GM08714 (cell line): Measurements from ENCODE around the gene FHIT.

ENCODE experiments used
- H3K4me3 ChIP-seq: fragments of 200-500 bp; sonication (Bioruptor generic); 2 replicates; pipeline ENCODE4 v1.5.1; 2014; ENCODE audit warnings: mild to moderate bottlenecking, low read length, inconsistent platforms
- ZNF274 ChIP-seq: IDR thresholded peaks from 2 replicates; pipeline ENCODE4 v1.6.1; 2012; ENCODE audit warnings: mild to moderate bottlenecking, low read depth, low read length

The FHIT gene

GRCh38 chr3:60238550-60238949 lies 1012.7 kb downstream of the FHIT start:
- TF ChIP-seq ZNF274, result no peak
- H3K4me3 ChIP-seq, result no peak overlapping the region

DNA sequence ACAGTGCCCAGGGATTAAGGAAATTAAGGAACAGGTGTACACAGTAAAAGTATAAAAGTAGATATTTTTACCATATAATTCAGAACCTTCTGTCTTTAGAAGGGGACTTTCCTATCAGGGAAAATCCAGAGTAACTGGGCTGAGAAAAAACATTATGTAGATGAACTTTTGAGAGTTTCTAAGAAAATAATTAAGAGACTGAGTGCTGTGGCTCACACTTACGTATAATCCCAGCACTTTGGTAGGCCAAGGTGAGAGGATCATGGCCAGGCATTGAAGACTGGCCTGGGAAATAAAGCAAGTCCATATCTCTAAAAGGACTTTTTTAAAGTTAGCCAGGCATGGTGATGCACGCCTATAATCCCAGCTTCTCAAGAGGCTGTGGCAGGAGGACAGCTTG lies 1021.8 kb downstream of the FHIT start:
- no peak for TF ChIP-seq ZNF274
- H3K4me3 ChIP-seq, result no peak overlapping the region

DNA sequence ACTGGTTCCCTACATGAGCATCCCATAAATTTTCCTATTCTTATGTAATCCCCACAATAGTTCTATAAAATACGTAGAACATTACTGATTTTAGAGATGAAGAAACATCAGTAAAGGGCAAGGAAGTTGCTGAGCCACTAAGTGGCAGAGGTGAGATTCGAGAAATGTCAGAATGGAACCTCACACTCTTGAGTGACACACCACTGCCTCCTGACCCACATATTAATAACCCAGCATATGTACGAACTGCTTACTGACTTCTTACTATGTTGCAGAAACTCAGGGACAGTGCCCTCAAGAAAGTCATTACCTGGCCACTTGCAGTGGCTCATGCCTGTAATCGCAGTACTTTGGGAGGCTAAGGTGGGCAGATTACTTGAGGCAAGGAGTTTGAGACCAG lies 1022.4 kb downstream of the FHIT start:
- no peak for TF ChIP-seq ZNF274
- H3K4me3 ChIP-seq, result no peak overlapping the region

- no peak overlapping the region for H3K4me3 ChIP-seq
- no peak for TF ChIP-seq ZNF274
Measured at GRCh38 chr3:60226912-60227311, 1024.3 kb downstream of the FHIT start.

- TF ChIP-seq ZNF274, result no peak
Measured at GRCh38 chr3:60225848-60226247, 1025.4 kb downstream of the FHIT start.

DNA sequence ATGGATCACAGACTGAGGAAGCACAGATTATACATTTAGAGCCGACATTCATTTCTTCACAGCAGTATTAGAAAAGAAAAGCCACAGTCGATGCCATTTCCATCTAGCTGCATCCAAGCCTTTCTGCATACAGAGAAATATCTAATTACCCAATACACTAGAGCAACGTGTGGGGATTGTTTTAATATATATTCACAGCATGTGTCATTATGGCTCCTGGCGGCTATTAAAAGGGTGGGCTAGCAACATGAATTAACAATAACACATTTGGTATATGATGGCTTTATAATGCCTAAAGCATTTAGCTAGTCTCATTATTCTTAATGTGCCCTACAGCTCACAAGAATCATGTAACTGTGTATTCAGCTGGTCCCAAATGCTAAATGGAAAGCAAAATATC lies 1030.5 kb downstream of the FHIT start:
- H3K4me3 ChIP-seq, result no peak overlapping the region
- TF ChIP-seq ZNF274, result no peak

More at GRCh38 chr3:60225848-60226247, 1025.4 kb downstream of the FHIT start:
- H3K4me3 ChIP-seq, result no peak overlapping the region

- no peak overlapping the region for H3K4me3 ChIP-seq
- no peak for TF ChIP-seq ZNF274
Measured at GRCh38 chr3:60219501-60219900, 1031.8 kb downstream of the FHIT start.

- no peak for TF ChIP-seq ZNF274
- H3K4me3 ChIP-seq, result no peak overlapping the region
Measured at GRCh38 chr3:60217156-60217911, 1033.9 kb downstream of the FHIT start.

- no peak overlapping the region for H3K4me3 ChIP-seq
- TF ChIP-seq ZNF274, result no peak
Measured at GRCh38 chr3:60216462-60217075, 1034.7 kb downstream of the FHIT start.

DNA sequence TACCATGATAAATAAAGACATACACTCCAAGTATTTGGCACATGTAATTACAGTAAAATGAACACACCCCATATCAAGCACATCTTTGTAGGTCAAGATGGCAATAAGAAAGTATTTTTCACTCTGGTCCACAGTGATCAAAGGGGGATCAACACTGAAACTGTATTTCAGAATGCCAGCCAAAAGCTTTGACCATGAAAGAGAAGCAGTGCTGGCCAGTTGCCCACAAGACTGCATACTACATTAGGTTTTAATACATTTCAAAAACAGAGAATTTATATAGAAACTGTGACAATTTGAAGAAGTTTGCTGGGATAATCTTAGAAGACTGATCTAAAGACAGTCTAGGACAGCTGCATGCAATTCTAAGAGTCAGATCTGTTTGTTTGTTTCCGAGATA lies 1035.3 kb downstream of the FHIT start:
- H3K4me3 ChIP-seq, result no peak overlapping the region
- TF ChIP-seq ZNF274, result no peak

GRCh38 chr3:60207905-60208304 lies 1043.3 kb downstream of the FHIT start:
- TF ChIP-seq ZNF274, result no peak
- no peak overlapping the region for H3K4me3 ChIP-seq

GRCh38 chr3:60206206-60206605 lies 1045.0 kb downstream of the FHIT start:
- TF ChIP-seq ZNF274, result no peak
- H3K4me3 ChIP-seq, result no peak overlapping the region

DNA sequence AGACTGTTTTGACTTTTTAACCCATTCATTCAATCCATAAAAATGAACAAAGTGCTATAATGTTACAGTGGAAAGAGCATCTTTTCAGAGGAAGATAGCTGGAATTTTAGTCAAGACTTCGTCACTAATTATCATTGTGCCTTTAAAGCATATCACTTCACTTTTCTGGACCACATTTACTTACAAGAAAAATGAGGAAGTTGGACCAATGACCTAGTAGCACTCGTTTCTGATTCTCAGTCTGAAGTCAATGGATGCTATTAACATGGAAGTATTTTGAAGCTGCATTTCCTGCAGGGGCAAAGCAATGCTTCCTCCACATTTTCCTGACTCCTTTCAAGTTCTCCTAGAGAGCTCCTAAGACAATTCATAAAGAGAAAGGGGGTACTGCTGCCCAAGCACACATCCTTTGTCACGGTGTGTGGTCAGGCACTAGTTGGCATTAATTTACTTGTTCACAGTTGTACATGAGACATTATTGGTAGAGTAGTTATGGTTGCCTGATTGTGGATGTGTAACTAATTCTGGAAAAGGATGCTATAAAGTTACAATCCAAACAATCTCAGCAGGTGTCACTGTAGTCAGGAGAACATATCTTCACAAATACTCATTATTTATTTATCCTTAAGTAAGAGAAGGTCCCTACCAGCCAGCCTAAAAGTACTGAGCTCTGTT lies 1049.1 kb downstream of the FHIT start:
- no peak overlapping the region for H3K4me3 ChIP-seq
- no peak for TF ChIP-seq ZNF274

GRCh38 chr3:60199306-60199705 lies 1051.9 kb downstream of the FHIT start:
- H3K4me3 ChIP-seq, result no peak overlapping the region
- no peak for TF ChIP-seq ZNF274

DNA sequence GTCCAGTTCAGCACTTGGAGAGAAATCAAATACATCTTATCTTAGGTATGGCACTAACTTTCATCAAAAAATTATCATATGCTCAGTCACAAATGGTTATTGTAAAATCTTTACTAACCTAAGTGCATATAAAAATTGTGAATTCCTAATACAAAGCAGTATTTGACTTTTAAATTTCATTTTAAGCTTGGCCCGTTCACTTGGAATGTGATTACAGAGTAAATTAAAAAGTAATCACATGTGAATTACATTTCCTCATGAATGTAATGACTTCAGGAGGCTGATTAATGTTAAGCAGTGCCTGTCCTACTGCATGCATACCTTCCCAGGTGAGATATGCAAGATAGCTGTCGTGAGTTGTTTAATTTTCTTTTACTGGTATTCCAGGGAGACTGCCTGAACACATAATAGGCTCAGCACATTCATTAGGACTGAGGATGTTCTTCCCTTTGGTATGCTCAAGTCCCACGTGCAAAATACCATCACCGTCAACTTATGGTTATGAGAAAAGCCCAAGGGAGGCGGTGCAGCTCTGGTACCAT lies 1053.0 kb downstream of the FHIT start:
- no peak for TF ChIP-seq ZNF274
- H3K4me3 ChIP-seq, result no peak overlapping the region
